Type B pancreatic cell (in vitro differentiated cells): ENCODE results near the gene KBTBD7. TPM values are rescaled to one million over a fixed set of nuclear protein-coding genes. Genes with fewer than 3 reads are reported as not detected.

Experiments used
- DNase-seq: peaks from one replicate; pipeline ENCODE4 v3.0.0; 2021; ENCODE audit warnings: mixed read lengths; ENCODE audit not compliant: unreplicated experiment; ENCODE audit errors: extremely low spot score
- H3K27ac Mint-ChIP-seq: 2 replicates; pipeline ENCODE4 v1.8.0; 2021; ENCODE audit warnings: mild to moderate bottlenecking, mixed read lengths
- H3K27me3 Mint-ChIP-seq: 2 replicates; pipeline ENCODE4 v1.8.0; 2021; ENCODE audit warnings: mixed read lengths
- H3K36me3 Mint-ChIP-seq: 2 replicates; pipeline ENCODE4 v1.8.0; 2021; ENCODE audit warnings: mixed read lengths
- H3K4me1 Mint-ChIP-seq: one replicate; pipeline ENCODE4 v1.8.0; 2021; ENCODE audit warnings: mixed read lengths; ENCODE audit not compliant: unreplicated experiment
- H3K4me3 Mint-ChIP-seq: 2 replicates; pipeline ENCODE4 v1.8.0; 2021; ENCODE audit warnings: mild to moderate bottlenecking, mixed read lengths
- H3K9me3 Mint-ChIP-seq: 2 replicates; pipeline ENCODE4 v1.8.0; 2021; ENCODE audit warnings: mixed read lengths
- total RNA-seq: library from RNA; stranded (reverse); gene quantifications from 2 replicates; pipeline ENCODE4 v1.2.1, GENCODE V29; 2021; ENCODE audit warnings: low replicate concordance
- TF ChIP-seq, protein P1 (sequence below): fragments of 200-600 bp; sonication (generic); conservative IDR thresholded peaks from 2 replicates; pipeline ENCODE4 v1.5.0; 2021; ENCODE audit warnings: antibody characterized with exemption, mild to moderate bottlenecking

The KBTBD7 gene
- total RNA-seq, 1 donor from 2014 or later, result 13.8 TPM

DNA sequence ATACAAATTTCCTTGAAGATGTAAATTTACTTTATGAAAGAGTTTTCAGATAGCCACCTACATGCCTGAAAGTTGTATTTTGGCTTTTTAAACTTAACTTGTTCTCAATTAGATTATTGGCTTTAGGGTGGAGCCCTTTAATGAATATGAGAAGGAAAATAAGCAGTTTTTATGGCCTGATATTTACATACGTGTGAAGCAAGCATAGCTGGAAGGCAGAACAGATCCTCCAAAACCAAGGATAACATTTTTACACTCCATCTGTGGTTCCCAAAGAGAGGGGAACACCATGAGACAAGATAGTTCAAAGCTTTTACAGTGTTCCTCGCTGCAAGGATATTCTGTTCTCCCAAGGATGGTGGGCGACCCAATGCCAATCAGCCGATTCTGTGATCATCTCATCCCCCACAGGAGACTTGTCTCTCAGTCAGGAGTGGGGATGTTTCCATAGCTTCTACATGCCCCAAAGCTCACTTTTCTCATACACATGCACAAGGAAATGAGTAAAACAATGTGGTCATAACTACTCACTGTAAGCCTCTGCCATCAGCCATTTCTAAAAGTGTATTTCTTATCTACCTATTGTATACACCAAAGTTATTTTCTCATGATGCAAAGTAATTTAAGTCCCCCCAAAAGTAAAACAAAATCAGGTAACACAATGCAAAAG lies 37.2 kb downstream of the KBTBD7 start:
- Mint-ChIP-seq H3K9me3 (peaks cover under 1% of the 10 kb centered on the region), H3K36me3 (no peaks in the 10 kb centered on the region), H3K27me3 (no peaks in the 10 kb centered on the region), H3K27ac (no peak overlapping the region), H3K4me3 (no peak overlapping the region), H3K4me1 (no peaks in the 10 kb centered on the region)
- no peak for DNase-seq
- TF ChIP-seq, protein P1, sequence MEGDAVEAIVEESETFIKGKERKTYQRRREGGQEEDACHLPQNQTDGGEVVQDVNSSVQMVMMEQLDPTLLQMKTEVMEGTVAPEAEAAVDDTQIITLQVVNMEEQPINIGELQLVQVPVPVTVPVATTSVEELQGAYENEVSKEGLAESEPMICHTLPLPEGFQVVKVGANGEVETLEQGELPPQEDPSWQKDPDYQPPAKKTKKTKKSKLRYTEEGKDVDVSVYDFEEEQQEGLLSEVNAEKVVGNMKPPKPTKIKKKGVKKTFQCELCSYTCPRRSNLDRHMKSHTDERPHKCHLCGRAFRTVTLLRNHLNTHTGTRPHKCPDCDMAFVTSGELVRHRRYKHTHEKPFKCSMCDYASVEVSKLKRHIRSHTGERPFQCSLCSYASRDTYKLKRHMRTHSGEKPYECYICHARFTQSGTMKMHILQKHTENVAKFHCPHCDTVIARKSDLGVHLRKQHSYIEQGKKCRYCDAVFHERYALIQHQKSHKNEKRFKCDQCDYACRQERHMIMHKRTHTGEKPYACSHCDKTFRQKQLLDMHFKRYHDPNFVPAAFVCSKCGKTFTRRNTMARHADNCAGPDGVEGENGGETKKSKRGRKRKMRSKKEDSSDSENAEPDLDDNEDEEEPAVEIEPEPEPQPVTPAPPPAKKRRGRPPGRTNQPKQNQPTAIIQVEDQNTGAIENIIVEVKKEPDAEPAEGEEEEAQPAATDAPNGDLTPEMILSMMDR, result no peak

DNA sequence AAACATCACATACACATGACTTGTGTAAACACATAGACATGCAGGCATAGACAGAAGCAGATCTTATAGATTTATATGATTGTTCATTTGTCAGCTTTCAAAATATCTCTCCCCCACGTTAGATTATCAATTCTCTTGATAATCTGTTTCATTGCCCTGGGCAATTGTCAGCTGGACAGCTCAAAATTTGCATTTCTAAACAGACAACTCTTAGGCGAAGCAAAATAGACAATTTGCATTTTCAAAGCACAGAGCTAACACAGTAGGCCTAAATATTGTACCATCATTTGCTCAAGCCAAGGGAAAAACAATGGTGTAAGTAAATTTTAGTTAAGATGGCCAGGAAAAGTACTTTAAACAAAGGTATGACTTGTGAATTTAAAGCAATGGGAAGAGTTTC lies 37.7 kb downstream of the KBTBD7 start:
- H3K27me3 Mint-ChIP-seq, result no peaks in the 10 kb centered on the region
- peaks cover 4% of the 10 kb centered on the region for H3K36me3 Mint-ChIP-seq
- DNase-seq, result no peak
- peaks cover 6% of the 10 kb centered on the region for H3K9me3 Mint-ChIP-seq
- no peaks in the 10 kb centered on the region for H3K4me1 Mint-ChIP-seq
- TF ChIP-seq, protein P1, result no peak
- no peak overlapping the region for H3K27ac Mint-ChIP-seq
- H3K4me3 Mint-ChIP-seq, result no peak overlapping the region

DNA sequence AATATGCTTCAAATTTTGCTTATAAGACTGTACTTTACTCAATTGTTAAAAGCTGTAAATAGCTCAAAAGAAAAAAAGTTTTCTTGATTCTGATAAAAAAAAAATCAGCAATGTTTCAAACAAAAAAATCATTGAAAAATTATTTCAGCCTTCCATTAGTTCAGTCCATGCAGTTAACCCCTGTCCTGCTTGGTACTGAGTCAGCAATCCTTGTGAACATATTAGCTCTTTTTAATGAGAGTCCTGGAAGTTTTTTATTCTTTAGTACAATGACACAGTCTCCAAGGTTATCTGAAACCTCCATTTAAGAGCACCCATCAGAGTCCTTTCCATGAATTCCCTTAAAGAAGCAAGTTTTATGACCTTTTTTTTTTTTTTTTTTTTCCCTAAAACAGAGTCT lies 40.3 kb downstream of the KBTBD7 start:
- peaks cover 19% of the 10 kb centered on the region for H3K36me3 Mint-ChIP-seq
- no peak overlapping the region for H3K4me3 Mint-ChIP-seq
- no peaks in the 10 kb centered on the region for H3K4me1 Mint-ChIP-seq
- no peak for DNase-seq
- TF ChIP-seq, protein P1, result no peak
- no peaks in the 10 kb centered on the region for H3K27me3 Mint-ChIP-seq
- no peak overlapping the region for H3K27ac Mint-ChIP-seq
- H3K9me3 Mint-ChIP-seq, result peaks cover 13% of the 10 kb centered on the region

DNA sequence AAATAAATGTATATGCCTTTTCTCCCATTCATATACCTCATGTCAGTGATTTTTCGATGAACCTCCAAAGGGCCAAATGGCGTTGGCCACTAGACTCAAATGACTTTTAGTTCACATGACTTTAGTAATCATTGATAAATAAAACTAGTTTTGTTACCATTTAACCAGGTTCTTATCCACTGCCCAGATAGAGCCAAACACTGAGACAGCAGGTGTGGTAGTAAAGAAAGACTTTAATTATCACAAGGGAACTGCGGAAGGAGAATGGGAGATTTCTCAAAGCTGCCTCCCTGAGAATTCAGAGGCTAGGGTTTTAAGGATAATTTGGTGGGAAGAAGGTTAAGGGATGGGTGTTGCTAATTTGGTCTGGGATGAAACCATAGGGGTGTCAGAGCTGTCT lies 42.4 kb downstream of the KBTBD7 start:
- H3K4me3 Mint-ChIP-seq, result no peak overlapping the region
- no peak overlapping the region for H3K27ac Mint-ChIP-seq
- TF ChIP-seq, protein P1, result no peak
- no peaks in the 10 kb centered on the region for H3K27me3 Mint-ChIP-seq
- peaks cover 34% of the 10 kb centered on the region for H3K36me3 Mint-ChIP-seq
- H3K4me1 Mint-ChIP-seq, result no peaks in the 10 kb centered on the region
- H3K9me3 Mint-ChIP-seq, result peaks cover 25% of the 10 kb centered on the region
- DNase-seq, result no peak

DNA sequence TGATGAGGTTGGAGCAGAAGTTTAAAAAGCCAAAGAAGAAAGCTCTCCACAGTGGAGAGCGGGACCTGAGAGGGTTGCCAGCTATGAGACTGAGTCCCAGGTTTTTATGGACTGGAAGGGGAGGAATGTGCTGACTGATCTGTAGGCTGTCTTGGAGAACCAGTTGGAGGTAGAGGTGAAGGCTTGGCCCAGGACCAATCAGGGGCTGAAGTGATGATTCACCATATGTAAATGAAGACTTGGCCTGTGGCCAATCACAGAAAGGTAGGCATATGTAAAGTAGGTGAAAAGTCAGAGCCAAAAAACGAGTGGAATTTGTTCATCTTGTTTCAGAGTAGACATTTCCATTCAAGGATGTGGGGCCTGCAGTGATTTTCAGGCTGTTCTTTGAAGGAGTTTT lies 44.3 kb downstream of the KBTBD7 start:
- Mint-ChIP-seq H3K36me3 (peaks cover 34% of the 10 kb centered on the region), H3K4me1 (no peaks in the 10 kb centered on the region), H3K27ac (no peak overlapping the region), H3K27me3 (no peaks in the 10 kb centered on the region), H3K9me3 (peaks cover 25% of the 10 kb centered on the region), H3K4me3 (no peak overlapping the region)
- DNase-seq, result no peak
- TF ChIP-seq, protein P1, result no peak
